ENCODE results near the gene MAML2. TPM values are rescaled to one million over a fixed set of nuclear protein-coding genes. Genes with fewer than 3 reads are reported as not detected.

MAML2 gene
- total and polyA plus RNA-seq, 2 of the 8 experiments (the other 6 are each of a cell fraction or from before 2014, with no cell fraction given): 3.8 to 6.6 TPM

DNA sequence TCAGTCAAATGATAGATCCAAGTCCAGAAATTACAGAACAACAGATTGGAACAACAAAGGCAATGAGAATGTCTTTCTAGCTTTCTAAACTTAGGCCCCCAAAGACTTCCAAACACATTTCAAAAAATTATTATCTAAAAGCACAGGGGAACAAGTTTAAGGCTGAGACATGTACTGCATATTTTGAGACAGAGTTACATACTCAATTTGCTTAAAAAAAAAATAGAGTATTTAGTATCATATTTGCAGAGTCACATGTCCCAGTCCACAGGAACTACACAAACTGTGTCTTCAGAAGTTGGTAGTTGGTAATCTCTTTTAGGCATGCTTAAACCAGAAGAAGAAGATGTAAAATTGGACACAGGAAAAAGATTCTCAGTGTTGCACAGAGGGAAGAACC lies 127.2 kb downstream of the MAML2 start (continued):
- TF ChIP-seq, protein P1, sequence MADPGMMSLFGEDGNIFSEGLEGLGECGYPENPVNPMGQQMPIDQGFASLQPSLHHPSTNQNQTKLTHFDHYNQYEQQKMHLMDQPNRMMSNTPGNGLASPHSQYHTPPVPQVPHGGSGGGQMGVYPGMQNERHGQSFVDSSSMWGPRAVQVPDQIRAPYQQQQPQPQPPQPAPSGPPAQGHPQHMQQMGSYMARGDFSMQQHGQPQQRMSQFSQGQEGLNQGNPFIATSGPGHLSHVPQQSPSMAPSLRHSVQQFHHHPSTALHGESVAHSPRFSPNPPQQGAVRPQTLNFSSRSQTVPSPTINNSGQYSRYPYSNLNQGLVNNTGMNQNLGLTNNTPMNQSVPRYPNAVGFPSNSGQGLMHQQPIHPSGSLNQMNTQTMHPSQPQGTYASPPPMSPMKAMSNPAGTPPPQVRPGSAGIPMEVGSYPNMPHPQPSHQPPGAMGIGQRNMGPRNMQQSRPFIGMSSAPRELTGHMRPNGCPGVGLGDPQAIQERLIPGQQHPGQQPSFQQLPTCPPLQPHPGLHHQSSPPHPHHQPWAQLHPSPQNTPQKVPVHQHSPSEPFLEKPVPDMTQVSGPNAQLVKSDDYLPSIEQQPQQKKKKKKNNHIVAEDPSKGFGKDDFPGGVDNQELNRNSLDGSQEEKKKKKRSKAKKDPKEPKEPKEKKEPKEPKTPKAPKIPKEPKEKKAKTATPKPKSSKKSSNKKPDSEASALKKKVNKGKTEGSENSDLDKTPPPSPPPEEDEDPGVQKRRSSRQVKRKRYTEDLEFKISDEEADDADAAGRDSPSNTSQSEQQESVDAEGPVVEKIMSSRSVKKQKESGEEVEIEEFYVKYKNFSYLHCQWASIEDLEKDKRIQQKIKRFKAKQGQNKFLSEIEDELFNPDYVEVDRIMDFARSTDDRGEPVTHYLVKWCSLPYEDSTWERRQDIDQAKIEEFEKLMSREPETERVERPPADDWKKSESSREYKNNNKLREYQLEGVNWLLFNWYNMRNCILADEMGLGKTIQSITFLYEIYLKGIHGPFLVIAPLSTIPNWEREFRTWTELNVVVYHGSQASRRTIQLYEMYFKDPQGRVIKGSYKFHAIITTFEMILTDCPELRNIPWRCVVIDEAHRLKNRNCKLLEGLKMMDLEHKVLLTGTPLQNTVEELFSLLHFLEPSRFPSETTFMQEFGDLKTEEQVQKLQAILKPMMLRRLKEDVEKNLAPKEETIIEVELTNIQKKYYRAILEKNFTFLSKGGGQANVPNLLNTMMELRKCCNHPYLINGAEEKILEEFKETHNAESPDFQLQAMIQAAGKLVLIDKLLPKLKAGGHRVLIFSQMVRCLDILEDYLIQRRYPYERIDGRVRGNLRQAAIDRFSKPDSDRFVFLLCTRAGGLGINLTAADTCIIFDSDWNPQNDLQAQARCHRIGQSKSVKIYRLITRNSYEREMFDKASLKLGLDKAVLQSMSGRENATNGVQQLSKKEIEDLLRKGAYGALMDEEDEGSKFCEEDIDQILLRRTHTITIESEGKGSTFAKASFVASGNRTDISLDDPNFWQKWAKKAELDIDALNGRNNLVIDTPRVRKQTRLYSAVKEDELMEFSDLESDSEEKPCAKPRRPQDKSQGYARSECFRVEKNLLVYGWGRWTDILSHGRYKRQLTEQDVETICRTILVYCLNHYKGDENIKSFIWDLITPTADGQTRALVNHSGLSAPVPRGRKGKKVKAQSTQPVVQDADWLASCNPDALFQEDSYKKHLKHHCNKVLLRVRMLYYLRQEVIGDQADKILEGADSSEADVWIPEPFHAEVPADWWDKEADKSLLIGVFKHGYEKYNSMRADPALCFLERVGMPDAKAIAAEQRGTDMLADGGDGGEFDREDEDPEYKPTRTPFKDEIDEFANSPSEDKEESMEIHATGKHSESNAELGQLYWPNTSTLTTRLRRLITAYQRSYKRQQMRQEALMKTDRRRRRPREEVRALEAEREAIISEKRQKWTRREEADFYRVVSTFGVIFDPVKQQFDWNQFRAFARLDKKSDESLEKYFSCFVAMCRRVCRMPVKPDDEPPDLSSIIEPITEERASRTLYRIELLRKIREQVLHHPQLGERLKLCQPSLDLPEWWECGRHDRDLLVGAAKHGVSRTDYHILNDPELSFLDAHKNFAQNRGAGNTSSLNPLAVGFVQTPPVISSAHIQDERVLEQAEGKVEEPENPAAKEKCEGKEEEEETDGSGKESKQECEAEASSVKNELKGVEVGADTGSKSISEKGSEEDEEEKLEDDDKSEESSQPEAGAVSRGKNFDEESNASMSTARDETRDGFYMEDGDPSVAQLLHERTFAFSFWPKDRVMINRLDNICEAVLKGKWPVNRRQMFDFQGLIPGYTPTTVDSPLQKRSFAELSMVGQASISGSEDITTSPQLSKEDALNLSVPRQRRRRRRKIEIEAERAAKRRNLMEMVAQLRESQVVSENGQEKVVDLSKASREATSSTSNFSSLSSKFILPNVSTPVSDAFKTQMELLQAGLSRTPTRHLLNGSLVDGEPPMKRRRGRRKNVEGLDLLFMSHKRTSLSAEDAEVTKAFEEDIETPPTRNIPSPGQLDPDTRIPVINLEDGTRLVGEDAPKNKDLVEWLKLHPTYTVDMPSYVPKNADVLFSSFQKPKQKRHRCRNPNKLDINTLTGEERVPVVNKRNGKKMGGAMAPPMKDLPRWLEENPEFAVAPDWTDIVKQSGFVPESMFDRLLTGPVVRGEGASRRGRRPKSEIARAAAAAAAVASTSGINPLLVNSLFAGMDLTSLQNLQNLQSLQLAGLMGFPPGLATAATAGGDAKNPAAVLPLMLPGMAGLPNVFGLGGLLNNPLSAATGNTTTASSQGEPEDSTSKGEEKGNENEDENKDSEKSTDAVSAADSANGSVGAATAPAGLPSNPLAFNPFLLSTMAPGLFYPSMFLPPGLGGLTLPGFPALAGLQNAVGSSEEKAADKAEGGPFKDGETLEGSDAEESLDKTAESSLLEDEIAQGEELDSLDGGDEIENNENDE (IDR thresholded peaks at IDR 0.05; ENCODE audit: insufficient replicate concordance, low read length): no peak
- TF ChIP-seq, protein P2, sequence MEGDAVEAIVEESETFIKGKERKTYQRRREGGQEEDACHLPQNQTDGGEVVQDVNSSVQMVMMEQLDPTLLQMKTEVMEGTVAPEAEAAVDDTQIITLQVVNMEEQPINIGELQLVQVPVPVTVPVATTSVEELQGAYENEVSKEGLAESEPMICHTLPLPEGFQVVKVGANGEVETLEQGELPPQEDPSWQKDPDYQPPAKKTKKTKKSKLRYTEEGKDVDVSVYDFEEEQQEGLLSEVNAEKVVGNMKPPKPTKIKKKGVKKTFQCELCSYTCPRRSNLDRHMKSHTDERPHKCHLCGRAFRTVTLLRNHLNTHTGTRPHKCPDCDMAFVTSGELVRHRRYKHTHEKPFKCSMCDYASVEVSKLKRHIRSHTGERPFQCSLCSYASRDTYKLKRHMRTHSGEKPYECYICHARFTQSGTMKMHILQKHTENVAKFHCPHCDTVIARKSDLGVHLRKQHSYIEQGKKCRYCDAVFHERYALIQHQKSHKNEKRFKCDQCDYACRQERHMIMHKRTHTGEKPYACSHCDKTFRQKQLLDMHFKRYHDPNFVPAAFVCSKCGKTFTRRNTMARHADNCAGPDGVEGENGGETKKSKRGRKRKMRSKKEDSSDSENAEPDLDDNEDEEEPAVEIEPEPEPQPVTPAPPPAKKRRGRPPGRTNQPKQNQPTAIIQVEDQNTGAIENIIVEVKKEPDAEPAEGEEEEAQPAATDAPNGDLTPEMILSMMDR (IDR thresholded peaks at IDR 0.05; ENCODE audit: control extremely low read depth in 1 of 3, insufficient read depth in 1 of 3, low read depth in 1 of 3, low read length in 3 of 3): no peak
- no peak for TF ChIP-seq ZNF274 (IDR thresholded peaks at IDR 0.05; ENCODE audit: borderline replicate concordance, extremely low read depth, low read length)
- no peak for TF ChIP-seq HDAC6 (IDR thresholded peaks at IDR 0.05; ENCODE audit: low read depth, low read length)
- TF ChIP-seq SIRT6 (IDR thresholded peaks at IDR 0.05; ENCODE audit: low read length): no peak
- no peak for TF ChIP-seq RFX5 (IDR thresholded peaks at IDR 0.05; ENCODE audit: borderline replicate concordance, low read depth, low read length)
- TF ChIP-seq BCL11A (IDR thresholded peaks at IDR 0.05; ENCODE audit: low read depth in 2 of 2, low read length in 2 of 2): no peak
- TF ChIP-seq RXRA (IDR thresholded peaks at IDR 0.05; ENCODE audit: insufficient read depth, low read depth, low read length): no peak
- no peak for TF ChIP-seq POU5F1 (IDR thresholded peaks at IDR 0.05; ENCODE audit: low read depth, low read length)
- no peak for TF ChIP-seq TEAD4 (IDR thresholded peaks at IDR 0.05; ENCODE audit: low read depth, low read length)
